K562 (cell line): ENCODE data around the gene PIANP. TPM values are rescaled to one million over a fixed set of nuclear protein-coding genes. Genes with fewer than 3 reads are reported as not detected.

ENCODE experiments used
- ARID1B ChIP-seq: fragments of 450-650 bp; IDR thresholded peaks from 2 replicates; pipeline ENCODE4 v1.6.1; 2016; ENCODE audit warnings: antibody characterized with exemption, mild to moderate bottlenecking, inconsistent platforms
- CC2D1A ChIP-seq: fragments of 450-650 bp; IDR thresholded peaks from 2 replicates; pipeline ENCODE4 v1.6.1; 2017; ENCODE audit warnings: mild to moderate bottlenecking
- LARP7 ChIP-seq: fragments of 450-650 bp; IDR thresholded peaks from 2 replicates; pipeline ENCODE4 v1.6.1; 2016
- MECOM ChIP-seq: fragments of 250-450 bp; sonication (Bioruptor Pico); IDR thresholded peaks from 2 replicates; pipeline ENCODE4 v1.8.0; 2022; ENCODE audit warnings: inconsistent platforms
- PCBP1 ChIP-seq: fragments of 200-400 bp; formaldehyde crosslinking; IDR thresholded peaks from 2 replicates; pipeline ENCODE4 v1.6.1; 2018; ENCODE audit warnings: mild to moderate bottlenecking, low read depth, low read length; ENCODE audit not compliant: poor library complexity, severe bottlenecking
- SIN3A ChIP-seq, 2 experiments: fragments of 150-350 bp in 1 of 2; IDR thresholded peaks; 2 replicates each; pipeline ENCODE4 v1.6.1; 2011 to 2016; ENCODE audit warnings: borderline replicate concordance in 2 of 2, low read depth in 2 of 2, low read length in 2 of 2, mild to moderate bottlenecking in 2 of 2, moderate library complexity in 2 of 2; ENCODE audit not compliant: control insufficient read depth in 1 of 2
- YY1 ChIP-seq, 3 experiments: IDR thresholded peaks; 2 replicates each; pipeline ENCODE4 v1.6.1; 2011; ENCODE audit warnings: low read length in 2 of 3, mild to moderate bottlenecking in 2 of 3, moderate library complexity in 2 of 3, borderline replicate concordance in 1 of 3, control low read depth in 1 of 3, low read depth in 1 of 3; ENCODE audit not compliant: insufficient read depth in 3 of 3, insufficient replicate concordance in 2 of 3, control insufficient read depth in 1 of 3, insufficient read length in 1 of 3; ENCODE audit errors: extremely low read depth in 1 of 3
- ZNF431 ChIP-seq: sonication (generic); formaldehyde crosslinking; IDR thresholded peaks from 2 replicates; pipeline ENCODE4 v1.8.0; 2022; ENCODE audit warnings: mild to moderate bottlenecking, missing genetic modification reagents
- ZNF436 ChIP-seq: fragments of 250-450, 450-650 bp; sonication (Bioruptor Pico); formaldehyde crosslinking; IDR thresholded peaks from 2 replicates; pipeline ENCODE4 v1.7.0; 2020; ENCODE audit warnings: mild to moderate bottlenecking
- polyA plus RNA-seq, 8 experiments: library from polyadenylated mRNA; depleted of rRNA in 4 of 8; stranded (reverse) in 5 of 8; unstranded in 3 of 8; fragments of >200 nt; fragmentation: Nextera tagmentation in 2 of 8; fragmentation: Illumina TruSeq in 1 of 8; extraction: Ambion mirVana in 2 of 8; extraction: Trizol in 1 of 8; gene quantifications; 2 replicates each; pipeline versions ENCODE4 v1.2.1 to v1.2.3, GENCODE V29; 2011 to 2014; ENCODE audit warnings: inconsistent platforms in 1 of 8, missing spikeins in 1 of 8
- total RNA-seq, 7 experiments: library from RNA; depleted of rRNA in 6 of 7; stranded (reverse); fragments of >200 nt in 6 of 7; fragmentation: Illumina TruSeq in 2 of 7; extraction: Trizol in 2 of 7; gene quantifications; 2 replicates each; pipeline versions ENCODE4 v1.2.1 to v1.2.3, GENCODE V29; 2011 to 2021; ENCODE audit warnings: low replicate concordance in 1 of 7
- TF ChIP-seq, protein P1 (sequence below): IDR thresholded peaks from 2 replicates; pipeline ENCODE4 v1.6.1; 2011; ENCODE audit warnings: borderline replicate concordance, low read depth, mild to moderate bottlenecking, moderate library complexity, low read length; ENCODE audit not compliant: insufficient read depth, poor library complexity, severe bottlenecking
- TF ChIP-seq, protein P2 (sequence below): sonication (generic); formaldehyde crosslinking; IDR thresholded peaks from 2 replicates; pipeline ENCODE4 v1.4.0; 2020; ENCODE audit warnings: mild to moderate bottlenecking, missing genetic modification reagents
- TF ChIP-seq, protein P3 (sequence below): sonication (generic); formaldehyde crosslinking; IDR thresholded peaks from 2 replicates; pipeline ENCODE4 v1.8.0; 2022; ENCODE audit warnings: mild to moderate bottlenecking, missing genetic modification reagents
- TF ChIP-seq, protein P4 (sequence below), 2 experiments: IDR thresholded peaks in 1 of 2; conservative IDR thresholded peaks in 1 of 2; 2 replicates each; pipeline ENCODE4 v1.6.1; 2016; ENCODE audit warnings: low read depth in 2 of 2, mild to moderate bottlenecking in 1 of 2, missing compliant biosample characterization in 1 of 2, missing genetic modification characterization in 1 of 2, moderate library complexity in 1 of 2
- TF ChIP-seq, protein P5 (sequence below): sonication (generic); formaldehyde crosslinking; IDR thresholded peaks from 2 replicates; pipeline ENCODE4 v1.8.0; 2022; ENCODE audit warnings: missing genetic modification reagents, mild to moderate bottlenecking, moderate library complexity, borderline replicate concordance

Gene PIANP
- total and polyA plus RNA-seq, 9 of the 15 experiments (the other 6 are each of a cell fraction or from before 2014, with no cell fraction given) = 0.07 TPM; not detected in 8

DNA sequence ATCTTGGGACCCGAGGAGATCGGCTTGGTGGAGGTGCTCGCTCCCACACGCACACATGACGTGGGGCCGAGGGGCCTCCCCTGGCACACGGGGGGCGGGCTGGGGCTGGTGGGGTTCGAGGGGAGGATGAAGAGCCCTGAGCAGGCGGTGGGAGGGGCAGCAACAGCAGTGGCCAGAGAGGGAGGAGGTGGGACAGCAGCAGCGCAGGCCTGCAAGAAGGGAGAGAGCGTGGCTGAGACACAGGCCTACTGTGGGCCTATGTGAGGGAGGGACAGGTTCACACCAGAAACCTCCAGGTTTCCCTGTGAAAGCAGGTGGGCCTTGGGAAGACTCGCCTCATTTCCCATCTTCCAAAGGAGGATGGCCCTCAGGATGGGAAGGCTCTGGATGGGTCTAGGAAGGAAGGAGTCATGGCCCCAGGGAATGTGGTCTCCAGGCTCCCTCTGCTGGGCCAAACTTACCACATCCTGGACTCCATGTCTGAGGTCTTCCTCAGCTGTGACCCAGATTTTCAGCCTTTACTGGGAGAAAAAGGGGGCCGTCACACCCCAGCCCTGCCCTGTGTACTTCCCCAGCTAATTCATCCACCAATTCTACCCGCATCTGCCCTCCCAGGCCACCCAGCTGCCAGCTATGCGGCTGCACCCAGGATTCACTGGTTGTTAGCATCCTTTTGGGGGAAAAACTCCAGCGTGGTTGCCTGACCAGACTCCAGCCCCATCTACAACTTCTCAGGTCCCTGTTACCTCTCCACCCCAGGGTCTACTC is 2.8 kb downstream of the PIANP start (continued):
- TF ChIP-seq SIN3A (IDR thresholded peaks at IDR 0.05; ENCODE audit: borderline replicate concordance in 2 of 2, control insufficient read depth in 1 of 2, low read depth in 2 of 2, low read length in 2 of 2) = no peak
- TF ChIP-seq, protein P1, sequence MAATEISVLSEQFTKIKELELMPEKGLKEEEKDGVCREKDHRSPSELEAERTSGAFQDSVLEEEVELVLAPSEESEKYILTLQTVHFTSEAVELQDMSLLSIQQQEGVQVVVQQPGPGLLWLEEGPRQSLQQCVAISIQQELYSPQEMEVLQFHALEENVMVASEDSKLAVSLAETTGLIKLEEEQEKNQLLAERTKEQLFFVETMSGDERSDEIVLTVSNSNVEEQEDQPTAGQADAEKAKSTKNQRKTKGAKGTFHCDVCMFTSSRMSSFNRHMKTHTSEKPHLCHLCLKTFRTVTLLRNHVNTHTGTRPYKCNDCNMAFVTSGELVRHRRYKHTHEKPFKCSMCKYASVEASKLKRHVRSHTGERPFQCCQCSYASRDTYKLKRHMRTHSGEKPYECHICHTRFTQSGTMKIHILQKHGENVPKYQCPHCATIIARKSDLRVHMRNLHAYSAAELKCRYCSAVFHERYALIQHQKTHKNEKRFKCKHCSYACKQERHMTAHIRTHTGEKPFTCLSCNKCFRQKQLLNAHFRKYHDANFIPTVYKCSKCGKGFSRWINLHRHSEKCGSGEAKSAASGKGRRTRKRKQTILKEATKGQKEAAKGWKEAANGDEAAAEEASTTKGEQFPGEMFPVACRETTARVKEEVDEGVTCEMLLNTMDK = peak; percentile 53
- no peak for TF ChIP-seq MECOM
- TF ChIP-seq LARP7 = no peak
- TF ChIP-seq YY1 (IDR thresholded peaks at IDR 0.05; ENCODE audit: borderline replicate concordance in 1 of 3, control insufficient read depth in 1 of 3, extremely low read depth in 1 of 3, insufficient read depth in 3 of 3, insufficient read length in 1 of 3, insufficient replicate concordance in 2 of 3, low read depth in 1 of 3, low read length in 2 of 3) = peak in 1 of 3 experiments; percentile 40
- TF ChIP-seq, protein P2, sequence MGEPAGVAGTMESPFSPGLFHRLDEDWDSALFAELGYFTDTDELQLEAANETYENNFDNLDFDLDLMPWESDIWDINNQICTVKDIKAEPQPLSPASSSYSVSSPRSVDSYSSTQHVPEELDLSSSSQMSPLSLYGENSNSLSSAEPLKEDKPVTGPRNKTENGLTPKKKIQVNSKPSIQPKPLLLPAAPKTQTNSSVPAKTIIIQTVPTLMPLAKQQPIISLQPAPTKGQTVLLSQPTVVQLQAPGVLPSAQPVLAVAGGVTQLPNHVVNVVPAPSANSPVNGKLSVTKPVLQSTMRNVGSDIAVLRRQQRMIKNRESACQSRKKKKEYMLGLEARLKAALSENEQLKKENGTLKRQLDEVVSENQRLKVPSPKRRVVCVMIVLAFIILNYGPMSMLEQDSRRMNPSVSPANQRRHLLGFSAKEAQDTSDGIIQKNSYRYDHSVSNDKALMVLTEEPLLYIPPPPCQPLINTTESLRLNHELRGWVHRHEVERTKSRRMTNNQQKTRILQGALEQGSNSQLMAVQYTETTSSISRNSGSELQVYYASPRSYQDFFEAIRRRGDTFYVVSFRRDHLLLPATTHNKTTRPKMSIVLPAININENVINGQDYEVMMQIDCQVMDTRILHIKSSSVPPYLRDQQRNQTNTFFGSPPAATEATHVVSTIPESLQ = no peak
- TF ChIP-seq, protein P3, sequence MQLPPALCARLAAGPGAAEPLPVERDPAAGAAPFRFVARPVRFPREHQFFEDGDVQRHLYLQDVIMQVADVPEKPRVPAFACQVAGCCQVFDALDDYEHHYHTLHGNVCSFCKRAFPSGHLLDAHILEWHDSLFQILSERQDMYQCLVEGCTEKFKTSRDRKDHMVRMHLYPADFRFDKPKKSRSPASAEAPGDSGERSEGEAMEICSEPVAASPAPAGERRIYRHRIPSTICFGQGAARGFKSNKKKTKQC (CRISPR knock-in tag) = no peak
- no peak for TF ChIP-seq PCBP1
- no peak for TF ChIP-seq ZNF431
- TF ChIP-seq, protein P4, sequence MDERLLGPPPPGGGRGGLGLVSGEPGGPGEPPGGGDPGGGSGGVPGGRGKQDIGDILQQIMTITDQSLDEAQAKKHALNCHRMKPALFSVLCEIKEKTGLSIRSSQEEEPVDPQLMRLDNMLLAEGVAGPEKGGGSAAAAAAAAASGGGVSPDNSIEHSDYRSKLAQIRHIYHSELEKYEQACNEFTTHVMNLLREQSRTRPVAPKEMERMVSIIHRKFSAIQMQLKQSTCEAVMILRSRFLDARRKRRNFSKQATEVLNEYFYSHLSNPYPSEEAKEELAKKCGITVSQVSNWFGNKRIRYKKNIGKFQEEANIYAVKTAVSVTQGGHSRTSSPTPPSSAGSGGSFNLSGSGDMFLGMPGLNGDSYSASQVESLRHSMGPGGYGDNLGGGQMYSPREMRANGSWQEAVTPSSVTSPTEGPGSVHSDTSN (CRISPR knock-in tag; IDR thresholded peaks at IDR 0.05; ENCODE audit: low read depth) = no peak
- TF ChIP-seq, protein P4 (tag; conservative IDR thresholded peaks at IDR 0.05; ENCODE audit: low read depth) = no peak
- TF ChIP-seq ZNF436 (CRISPR knock-in tag) = no peak
- no peak for TF ChIP-seq CC2D1A
- TF ChIP-seq, protein P5, sequence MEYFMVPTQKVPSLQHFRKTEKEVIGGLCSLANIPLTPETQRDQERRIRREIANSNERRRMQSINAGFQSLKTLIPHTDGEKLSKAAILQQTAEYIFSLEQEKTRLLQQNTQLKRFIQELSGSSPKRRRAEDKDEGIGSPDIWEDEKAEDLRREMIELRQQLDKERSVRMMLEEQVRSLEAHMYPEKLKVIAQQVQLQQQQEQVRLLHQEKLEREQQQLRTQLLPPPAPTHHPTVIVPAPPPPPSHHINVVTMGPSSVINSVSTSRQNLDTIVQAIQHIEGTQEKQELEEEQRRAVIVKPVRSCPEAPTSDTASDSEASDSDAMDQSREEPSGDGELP (CRISPR knock-in tag) = peak; percentile 17; the same call in 1 of the 2 replicates
- TF ChIP-seq ARID1B = no peak
